Hematopoietic multipotent progenitor cell treated with erythropoietin and hydrocortisone succinate and interleukin-3 and kit ligand, for 17 days (in vitro differentiated cells): ENCODE results near the gene HPCA.
"Not testable (repeated sequence)": the region's sequence is repeated elsewhere in the genome, so short reads cannot be mapped to it uniquely, and the experiment has no call there.

ENCODE experiments used
- DNase-seq: peaks from one replicate; pipeline ENCODE4 v3.0.0-alpha.2; 2015; ENCODE audit warnings: low spot score

Gene HPCA

DNA sequence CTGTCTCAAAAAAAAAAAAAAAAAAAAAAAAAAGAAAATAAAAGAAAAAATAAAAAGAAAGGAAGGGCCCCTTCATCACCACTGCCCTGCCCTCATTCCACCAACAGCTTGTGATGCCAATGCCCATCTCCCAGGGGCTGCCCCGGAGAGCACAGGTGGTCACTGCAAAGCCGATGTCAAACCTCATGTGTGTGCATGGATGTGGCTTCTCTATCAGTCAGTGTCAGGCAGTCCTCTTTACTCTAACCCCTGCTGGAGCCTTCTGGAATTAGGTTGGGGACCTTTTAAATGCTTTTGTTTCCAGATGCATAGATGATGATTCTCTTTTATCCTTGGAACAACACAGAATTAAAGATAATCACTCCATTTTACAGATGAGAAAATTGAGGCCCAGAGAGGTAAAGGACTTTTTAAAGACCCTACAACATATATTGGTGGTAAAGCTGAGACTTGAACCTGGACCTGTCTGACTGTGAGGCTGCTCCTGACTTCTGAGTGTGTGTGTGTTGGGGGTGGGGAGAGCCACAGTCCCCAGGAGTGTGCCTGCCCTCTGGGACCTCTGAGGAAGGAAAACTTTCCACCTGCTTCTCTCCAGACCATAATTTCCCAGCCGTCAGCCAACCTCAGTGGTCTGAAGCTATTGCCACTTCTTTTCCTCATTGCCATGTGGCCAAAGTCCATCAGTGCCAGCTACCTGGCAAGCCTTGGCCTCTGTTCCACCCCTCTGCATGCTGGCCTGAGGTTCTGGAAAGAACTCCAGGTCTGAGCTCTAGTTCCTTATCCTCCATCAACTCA is 17.9 kb downstream of the HPCA start:
- DNase-seq, result no peak

DNA sequence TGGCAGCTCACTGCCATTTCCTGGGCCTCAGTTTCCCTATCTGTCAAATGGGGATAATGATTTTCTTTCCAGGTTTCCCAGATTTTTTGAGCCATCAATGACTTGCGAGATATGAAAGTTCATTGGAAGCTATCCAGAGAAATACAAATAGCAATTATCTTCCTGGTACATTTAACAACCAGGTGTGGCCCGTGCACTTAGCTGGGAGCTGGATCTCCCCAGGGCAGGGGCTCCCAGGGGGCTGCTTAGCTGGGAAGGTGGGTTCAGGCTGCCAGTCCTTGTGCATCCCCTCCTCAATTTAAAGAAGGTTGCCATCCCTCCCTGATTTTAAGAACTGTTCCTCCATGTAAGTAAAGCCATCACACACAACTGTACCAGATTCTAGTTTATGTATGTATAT is 18.5 kb downstream of the HPCA start:
- DNase-seq, result no peak

DNA sequence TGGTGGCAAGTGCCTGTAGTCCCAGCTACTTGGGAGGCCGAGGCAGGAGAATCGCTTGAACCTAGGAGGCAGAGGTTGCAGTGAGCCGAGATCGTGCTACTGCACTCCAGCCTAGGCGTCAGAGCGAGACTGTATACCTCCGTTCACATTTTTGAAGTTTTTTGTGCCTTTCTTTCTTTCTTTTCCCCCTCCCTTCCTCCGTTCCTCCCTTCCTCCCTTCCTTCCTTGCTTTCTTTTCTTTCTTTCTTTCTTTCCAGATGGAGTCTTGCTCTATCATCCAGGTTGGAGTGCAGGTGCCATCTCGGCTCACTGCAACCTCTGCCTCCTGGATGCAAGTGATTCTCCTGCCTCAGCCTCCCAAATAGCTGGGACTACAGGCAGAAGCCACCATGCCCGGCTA is 19.3 kb downstream of the HPCA start:
- DNase-seq, result not testable (repeated sequence)

DNA sequence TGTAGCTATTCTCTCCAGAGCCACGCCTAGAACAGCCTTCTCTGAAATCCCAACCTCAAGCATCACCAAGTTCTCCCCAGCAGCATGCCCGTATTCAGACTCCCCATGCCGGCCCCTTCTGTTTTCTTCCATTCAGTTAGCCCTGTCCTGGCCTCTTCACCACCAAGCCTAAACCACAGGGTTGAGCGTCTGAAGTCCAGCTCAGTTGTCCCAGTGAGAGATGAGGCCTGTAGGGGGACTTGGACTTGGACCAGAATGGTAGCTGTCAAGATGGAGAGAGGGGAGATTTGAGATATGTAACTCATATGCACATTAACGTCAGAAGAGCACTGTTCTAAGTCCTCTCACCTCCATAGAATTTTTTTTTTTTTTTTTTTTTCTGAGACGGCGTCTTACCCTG is 20.4 kb downstream of the HPCA start:
- DNase-seq, result no peak

DNA sequence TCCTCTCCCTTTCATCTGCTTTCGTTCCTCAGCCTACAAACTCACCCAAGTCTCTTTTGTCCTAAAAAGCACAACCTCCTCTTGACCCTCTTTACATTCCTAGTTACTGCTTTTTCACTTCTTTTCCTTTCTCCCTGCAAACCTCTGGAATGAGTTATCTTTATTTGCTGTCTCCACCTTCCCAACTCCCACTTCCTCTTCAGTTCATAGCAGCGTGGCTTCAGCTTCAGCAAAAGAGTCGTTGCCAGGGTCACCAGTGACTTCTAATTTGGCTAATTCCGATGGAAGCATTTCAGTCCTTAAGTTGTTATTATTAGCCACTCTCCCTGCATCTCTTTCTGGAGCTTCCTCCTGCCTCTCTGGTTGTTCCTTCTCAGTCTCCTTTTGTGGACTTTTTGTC is 21.1 kb downstream of the HPCA start:
- DNase-seq, result no peak

DNA sequence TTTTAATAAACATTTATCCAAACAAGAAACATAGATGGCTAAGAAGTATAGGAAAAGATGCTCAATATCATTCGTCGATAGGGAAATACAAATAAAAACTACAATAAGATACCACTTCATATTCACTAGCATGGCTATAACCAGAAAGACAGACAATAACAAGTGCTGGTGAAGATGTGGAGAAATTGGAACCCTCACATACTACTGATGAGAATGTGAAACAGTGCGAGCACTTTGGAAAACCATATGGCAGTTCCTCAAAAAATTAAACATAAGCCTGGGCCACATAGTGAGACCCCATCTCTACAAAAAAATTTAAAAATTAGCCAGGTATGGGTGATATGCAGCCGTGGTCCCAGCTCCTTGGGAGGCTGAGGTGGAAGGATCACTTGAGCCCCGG is 24.0 kb downstream of the HPCA start:
- DNase-seq, result no peak

DNA sequence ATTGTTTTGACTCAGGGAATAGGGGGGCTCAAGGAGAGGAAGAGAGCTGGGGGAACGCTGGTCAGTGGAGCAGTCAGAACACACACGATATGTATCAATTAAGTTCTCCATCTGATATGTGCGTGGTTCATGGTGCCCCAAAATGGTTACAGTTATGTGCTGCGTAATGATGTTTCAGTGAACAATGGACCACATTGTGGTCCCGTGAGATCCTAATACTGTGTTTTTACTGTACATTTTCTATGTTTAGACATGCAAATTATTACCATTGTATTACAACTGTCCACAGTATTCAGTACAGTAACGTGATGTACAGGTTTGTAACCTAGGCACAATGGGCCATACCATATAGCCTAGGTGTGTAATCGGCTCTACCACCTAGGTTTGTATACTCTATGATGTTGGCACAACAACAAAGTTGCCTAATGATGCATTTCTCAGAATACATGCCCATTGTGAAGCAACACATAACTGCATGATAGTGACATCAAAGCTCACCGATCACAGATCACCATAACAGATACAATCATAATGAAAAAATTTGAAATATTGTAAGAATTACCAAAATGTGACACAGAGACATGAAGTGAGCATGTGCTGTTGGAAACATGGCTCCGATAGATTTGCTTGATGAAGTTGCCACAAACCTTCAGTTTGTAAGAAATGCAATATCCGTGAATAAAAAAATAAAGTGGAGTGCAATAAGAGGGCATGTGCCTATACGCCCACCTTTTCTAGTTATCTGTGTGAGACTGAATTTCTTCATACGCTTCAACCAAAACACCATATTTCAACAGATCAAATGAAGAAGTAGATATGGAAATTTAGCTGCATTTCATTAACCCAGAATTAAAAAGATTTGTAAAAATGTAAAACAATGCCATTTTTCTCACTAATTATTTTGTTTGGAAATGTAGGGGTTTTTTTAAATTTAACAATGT is 29.7 kb downstream of the HPCA start:
- no peak for DNase-seq

DNA sequence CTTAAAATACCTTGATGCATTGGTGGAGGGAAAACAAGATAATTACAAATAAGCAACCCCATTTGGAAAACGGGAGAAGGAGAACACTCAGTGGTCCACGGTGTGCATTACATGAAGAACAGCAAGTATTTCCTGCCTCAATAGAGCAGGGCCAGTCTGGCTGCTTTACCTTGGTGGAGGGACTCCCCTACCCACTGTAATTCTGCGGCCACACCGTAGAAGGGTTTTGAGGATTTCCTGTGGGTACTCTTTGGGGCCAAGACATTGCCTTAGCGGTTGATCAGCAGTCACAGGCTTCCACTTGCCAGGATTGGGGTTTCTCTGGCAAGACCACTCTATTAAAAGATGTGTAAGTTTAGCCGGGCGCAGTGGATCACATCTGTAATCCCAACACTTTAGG is 31.2 kb downstream of the HPCA start:
- DNase-seq, result no peak

DNA sequence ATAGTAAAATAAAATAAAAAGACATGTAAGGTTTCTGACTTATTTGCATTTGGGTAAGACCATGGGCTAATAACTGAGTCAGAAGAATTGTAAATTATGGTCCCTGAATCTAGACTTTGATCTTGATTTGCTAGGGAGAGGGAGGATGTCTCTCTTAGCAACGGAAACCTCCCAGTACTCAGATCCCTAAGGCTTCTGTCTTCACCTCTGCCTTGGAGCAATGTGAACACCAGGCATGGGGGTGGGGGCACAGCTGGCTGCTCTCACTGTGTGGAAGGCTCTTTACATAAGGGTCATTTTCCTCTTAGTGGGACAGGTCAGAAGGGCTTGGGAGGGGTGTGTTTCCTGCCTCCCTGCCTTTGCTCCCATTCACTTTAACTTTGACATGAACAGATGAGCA is 31.9 kb downstream of the HPCA start:
- DNase-seq, result no peak

DNA sequence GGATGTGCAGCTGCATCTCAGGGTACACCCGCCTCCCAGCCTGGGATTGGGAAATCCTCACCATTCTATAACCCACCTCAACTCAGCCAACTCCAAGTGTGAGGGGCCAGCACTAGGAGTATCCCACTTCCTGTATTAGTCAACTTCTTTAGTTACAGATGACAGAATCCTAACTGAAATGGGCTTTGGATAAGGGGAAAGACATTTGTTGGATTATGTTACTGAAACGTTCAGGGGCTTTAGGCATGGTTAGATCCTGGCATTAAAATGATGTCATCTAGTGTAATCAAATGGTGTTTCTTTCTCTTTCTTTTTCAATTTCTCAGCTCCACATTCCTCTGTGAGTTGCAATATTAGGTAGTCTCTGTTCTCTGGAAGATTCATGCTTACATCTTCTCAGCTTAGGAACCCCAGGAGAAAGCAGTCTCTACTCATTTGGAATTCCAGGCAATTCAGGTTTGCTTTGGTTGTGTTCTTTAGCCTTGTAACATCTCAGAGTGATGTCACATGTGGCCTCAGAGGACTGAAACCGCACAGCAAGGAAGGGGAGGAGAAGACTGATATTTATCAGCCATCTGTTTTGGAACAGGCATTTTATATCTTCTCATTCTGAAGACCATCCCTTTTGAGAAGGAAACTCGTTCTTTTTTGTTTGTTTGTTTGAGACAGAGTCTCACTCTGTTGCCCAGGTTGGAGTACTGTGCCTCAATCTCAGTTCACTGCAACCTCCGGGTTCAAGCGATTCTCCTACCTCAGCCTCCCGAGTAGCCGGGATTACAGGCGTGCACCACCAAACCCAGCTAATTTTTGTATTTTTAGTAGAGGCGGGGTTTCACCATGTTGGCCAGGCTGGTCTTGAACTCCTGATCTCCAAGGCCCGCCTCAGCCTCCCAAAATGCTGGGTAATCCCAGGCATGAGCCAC is 33.8 kb downstream of the HPCA start:
- no peak for DNase-seq

DNA sequence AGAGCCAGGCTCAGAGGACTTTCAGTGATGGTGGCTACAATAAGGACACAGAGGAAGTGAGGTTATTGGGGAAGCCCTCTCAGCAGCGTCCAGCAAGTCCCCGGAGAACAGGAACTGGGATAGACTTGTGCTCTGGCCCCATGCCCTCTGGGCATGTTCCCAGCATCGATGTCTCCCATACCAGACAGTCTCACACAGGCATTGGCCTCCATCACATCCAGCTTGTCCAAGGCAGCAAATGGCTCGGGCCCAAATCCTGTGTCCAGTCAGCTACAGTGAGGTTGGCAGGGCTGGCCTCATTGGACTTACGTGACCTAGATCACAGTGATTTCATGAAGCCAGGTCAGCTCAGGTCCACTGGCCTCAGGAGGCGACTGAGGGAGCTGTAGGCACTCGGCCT is 34.5 kb downstream of the HPCA start:
- no peak for DNase-seq

DNA sequence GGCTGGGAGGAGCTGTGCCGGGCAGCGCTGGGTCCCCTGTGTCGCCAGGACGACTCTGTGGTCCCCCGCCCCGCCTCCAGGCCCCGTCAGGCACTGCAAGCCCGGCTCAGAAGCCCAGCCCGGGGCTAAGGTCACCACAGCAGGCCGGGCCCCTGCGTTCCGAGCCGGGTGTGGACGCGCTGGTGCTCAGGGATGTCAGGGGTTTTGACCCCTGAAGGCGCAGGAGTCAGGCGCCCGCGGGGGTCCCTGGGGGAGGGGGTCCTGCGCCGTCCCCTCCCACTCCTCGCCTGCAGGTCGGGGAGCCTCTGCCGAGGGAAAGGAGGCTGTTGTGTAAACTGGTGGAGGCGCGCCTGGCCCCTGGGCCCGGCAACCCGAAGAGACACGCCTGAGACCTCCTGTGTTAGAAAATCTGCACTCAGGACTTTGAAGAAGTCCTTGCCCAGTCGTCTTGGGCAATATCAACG is 38.6 kb downstream of the HPCA start:
- no peak for DNase-seq

DNA sequence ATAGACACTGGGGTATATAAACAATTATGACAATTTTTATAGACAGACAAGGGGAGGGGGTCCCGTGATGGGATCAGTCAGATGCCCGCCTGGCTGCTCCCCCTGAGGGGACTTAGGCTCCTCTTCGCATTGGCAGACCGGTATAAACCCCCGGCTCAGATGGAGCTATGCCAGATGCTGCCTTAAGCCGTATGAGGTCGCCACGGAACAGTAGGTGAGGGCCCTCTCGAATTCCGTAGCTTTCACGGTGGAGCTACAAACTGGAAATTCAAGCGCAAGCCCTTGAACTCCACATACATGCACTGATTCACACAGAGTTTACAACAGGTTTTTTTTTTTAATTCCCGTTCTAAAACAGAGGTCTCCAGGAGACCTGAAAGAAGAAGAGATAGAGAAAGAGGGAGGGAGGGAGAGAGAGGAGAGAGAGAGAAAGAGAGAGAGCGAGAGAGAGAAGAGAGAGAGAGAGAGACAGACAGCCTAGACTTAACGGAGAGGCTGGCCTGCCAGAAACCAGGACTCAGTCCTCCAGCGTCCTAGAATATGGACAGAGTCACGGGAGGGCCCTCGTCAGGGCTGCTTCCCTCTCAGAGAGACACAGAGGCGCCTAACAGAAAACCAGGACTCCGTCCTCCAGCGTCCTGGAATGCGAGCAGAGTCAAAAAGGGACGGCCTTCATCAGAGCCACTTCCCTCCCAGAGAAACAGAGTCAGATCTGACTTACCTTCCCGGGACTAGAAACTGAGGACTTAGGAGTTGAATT is 39.3 kb downstream of the HPCA start:
- no peak for DNase-seq

DNA sequence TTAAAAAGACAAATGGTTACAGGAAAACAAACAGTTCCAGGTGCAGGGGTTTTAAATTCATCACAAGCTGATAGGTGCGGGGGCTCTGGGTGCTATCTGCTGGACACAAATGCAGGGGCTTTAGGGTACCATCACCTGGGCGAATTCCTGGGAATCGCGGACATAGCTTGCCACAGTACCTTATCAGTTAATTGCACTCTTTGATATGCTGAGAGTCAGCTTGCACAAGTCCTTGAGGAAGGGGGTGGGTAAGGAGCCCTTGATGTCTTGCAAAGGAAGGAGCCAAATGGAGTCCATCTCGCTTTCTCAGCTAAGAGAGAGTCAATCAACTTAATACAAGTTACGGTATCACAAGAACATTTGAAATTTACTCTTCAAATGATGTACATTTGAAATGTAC is 40.3 kb downstream of the HPCA start:
- no peak for DNase-seq

DNA sequence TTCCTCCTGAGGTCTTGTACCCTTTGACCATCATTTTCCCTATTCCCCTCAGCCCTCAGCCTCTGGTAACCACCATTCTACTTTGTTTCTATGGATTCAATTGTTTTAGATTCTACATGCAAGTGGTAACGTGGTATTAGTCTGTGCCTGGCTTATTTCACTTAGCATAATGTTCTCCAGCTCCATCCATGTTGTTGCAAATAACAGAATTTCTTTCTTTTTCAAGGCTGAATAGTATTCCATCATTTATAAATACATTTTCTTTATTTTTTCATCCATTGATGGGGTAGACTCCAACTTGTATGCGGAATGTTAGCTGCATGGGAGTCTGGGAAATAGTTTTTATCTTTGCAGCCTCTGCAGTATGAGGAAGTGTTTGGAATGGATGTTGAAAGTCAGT is 41.1 kb downstream of the HPCA start:
- DNase-seq, result no peak

DNA sequence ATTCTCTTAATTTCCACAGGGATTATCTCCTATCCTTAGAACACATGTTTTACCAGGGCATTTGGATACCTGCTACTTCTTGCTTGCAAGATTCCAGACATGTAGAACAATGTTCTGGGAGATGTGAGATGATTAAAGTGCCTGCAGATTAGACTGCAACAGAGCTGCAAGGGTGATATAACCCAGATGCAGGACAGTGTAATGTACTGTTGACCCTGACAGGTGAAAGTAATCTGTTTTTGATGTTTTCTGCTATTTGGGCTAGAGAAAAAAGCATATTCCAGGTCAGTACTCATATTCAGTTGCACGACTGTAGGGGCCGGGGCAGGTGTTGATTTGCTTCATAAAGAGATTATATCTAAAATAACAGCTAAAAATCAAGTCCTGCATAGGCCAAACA is 42.0 kb downstream of the HPCA start:
- DNase-seq, result no peak

DNA sequence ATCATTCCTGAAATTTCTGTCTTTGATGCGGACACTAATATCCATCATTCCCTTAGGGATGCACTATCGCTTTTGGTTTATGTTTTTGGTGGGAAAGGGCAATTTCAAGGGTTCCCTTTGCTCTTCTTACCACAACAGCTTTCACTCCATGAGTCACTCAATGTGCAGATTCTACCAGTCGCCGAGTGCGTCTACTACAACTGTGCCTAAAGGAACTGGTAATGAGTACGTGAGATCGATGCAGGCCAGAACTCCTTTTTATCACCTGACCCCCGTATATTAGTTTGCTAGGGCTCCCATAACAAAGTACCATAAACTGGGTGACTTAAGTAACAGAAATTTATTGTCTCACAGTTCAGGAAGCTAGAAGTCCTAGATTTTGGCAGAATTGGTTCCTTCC is 42.4 kb downstream of the HPCA start:
- DNase-seq, result no peak

DNA sequence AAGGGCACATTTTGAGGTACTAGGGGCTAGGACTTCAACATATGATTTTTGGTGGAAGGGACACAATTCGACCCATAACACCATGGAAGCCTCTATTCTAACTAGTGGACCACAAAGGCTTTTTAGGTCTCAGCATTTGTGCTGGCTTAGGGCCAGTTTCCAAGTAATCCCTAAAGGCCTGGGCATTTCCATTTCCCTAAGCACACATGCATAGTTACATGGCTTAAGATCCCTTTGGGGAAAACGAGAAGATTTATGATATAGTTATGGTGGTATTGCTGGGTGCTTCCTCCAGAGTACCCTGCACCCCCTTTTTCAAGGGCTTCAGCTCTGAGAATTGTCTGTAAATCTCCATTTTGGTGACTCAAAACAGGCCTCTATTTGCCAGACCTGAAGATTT is 43.1 kb downstream of the HPCA start:
- DNase-seq, result no peak

DNA sequence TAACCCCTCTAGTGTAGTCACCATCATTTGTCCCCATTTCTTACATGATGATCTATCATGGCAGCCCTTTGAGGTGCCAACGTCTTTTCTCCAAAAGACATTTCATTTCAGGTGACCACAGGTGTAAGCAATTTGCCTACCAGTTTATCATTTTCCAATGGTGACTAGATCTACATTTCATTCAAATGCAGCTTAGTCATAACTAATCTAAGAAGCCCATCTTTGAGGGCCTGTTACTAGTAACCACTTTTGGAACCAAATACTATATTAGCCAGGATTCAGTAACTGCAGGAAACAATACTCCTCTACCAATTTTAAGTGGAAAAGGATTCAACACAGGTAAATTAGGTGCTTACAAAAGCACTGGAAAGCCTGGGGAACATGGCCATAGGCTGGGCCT is 45.5 kb downstream of the HPCA start:
- DNase-seq, result no peak

DNA sequence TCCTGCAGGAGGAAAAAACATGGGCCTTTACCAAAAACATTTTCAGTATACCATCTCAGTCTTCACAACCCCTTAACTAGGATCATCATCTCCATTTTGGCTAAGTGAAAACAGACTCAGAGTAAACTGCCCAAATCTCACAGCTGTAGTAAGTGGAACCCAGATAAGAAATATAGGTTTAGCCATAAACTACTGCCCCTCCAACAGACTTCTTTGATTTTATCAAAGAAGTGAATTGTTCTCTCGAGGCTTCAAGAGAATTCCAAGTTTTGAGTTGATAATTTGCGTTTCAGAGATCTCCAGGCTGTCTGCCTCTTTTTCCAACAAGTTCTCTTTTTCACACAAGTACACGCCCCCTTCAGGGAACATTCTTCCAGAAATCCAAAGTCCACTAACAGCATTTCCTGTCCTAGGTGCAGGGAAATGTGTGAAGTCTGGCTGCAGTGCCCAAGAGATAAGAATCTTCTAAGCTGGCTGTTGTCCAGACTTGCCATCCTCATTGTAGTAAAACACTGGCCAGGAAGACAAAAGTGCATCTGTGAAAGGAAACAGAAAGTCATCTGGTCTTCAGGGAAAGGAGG is 47.5 kb downstream of the HPCA start:
- no peak for DNase-seq

DNA sequence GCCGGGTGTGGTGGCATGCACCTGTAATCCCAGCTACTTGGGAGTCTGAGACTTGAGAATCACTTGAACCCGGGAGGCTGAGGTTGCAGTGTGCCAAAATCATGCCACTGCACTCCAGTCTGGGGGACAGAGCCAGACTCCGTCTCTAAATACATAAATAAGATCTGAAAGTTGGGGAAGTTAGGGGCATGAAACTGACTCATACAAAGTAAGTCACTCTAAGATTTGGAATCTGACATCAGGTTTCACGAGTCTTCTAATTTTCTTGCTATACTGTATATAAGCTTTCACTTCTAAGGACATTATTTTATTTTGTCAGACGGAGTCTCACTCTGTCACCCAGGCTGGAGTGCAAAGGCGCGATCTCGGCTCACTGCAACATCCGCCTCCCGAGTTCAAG is 48.2 kb downstream of the HPCA start:
- DNase-seq, result no peak
